H1 (cell line): Measurements from ENCODE around the gene OXSM. TPM values are rescaled to one million over a fixed set of nuclear protein-coding genes. Genes with fewer than 3 reads are reported as not detected.

ENCODE experiments used
- CTCF ChIA-PET: fragments of 300-600 bp; sonication (Branson Sonifier 250); formaldehyde crosslinking; loops from one replicate; lab custom pipeline; 2021; ENCODE audit not compliant: partially characterized antibody; lab: Charles Lee
- POLR2A ChIA-PET: fragments of 300-600 bp; sonication (Branson Sonifier 250); formaldehyde crosslinking; loops from one replicate; lab custom pipeline; 2021; ENCODE audit warnings: inconsistent platforms; ENCODE audit not compliant: partially characterized antibody; lab: Charles Lee
- DNase-seq, 2 experiments: peaks; one replicate each; pipeline versions ENCODE4 v3.0.0 to v3.0.0-alpha.2; 2010 to 2022; ENCODE audit warnings: low spot score in 2 of 2, low read depth in 1 of 2, mixed read lengths in 1 of 2
- FAIRE-seq: peaks from 2 replicates; lab custom pipeline; 2011; peaks lifted over from hg19 to GRCh38; lab: Jason Lieb, UNC
- H2AFZ ChIP-seq: 2 replicates; pipeline ENCODE4 v1.8.1; 2012; ENCODE audit warnings: low read length, inconsistent platforms
- H2AK5ac ChIP-seq: 2 replicates; pipeline ENCODE4 v1.6.1; 2013; ENCODE audit warnings: low read depth, low read length
- H2BK120ac ChIP-seq: replicated peaks from 2 replicates; pipeline ENCODE3; 2013; ENCODE audit warnings: low read depth, low read length, inconsistent platforms
- H2BK12ac ChIP-seq: 2 replicates; pipeline ENCODE4 v1.6.1; 2013; ENCODE audit warnings: low read depth, low read length
- H2BK15ac ChIP-seq: 2 replicates; pipeline ENCODE4 v1.6.1; 2013; ENCODE audit warnings: low read length
- H2BK20ac ChIP-seq: 2 replicates; pipeline ENCODE4 v1.6.1; 2013; ENCODE audit warnings: low read length
- H2BK5ac ChIP-seq: 2 replicates; pipeline ENCODE4 v1.6.1; 2013; ENCODE audit warnings: low read depth, low read length
- H3K14ac ChIP-seq: 2 replicates; pipeline ENCODE4 v1.6.1; 2013; ENCODE audit warnings: inconsistent platforms; ENCODE audit not compliant: insufficient read length
- H3K18ac ChIP-seq: 2 replicates; pipeline ENCODE4 v1.6.1; 2013; ENCODE audit warnings: low read length; ENCODE audit errors: extremely low read depth
- H3K23ac ChIP-seq: 2 replicates; pipeline ENCODE4 v1.6.1; 2013; ENCODE audit warnings: inconsistent platforms; ENCODE audit not compliant: insufficient read length
- H3K23me2 ChIP-seq: 2 replicates; pipeline ENCODE4 v1.6.1; 2013; ENCODE audit warnings: low read depth, low read length
- H3K27ac ChIP-seq: 2 replicates; pipeline ENCODE4 v1.6.1; 2011; ENCODE audit warnings: low read depth, low read length, inconsistent platforms
- H3K27me3 ChIP-seq, 4 experiments: replicated peaks in 1 of 4; 1 replicate in 1 of 4; 2 replicates in 3 of 4; pipeline versions ENCODE4 v1.6.1 to v1.8.1; 2011 to 2013; ENCODE audit warnings: low read length in 3 of 4, mild to moderate bottlenecking in 3 of 4, inconsistent platforms in 2 of 4, mixed read lengths in 2 of 4, moderate library complexity in 1 of 4; ENCODE audit not compliant: control insufficient read depth in 3 of 4, insufficient read depth in 3 of 4; ENCODE audit errors: extremely low read depth in 1 of 4
- H3K36me3 ChIP-seq, 4 experiments: 2 replicates each; pipeline versions ENCODE4 v1.6.1 to v1.8.1; 2011 to 2013; ENCODE audit warnings: mild to moderate bottlenecking in 4 of 4, low read length in 3 of 4, moderate library complexity in 2 of 4, control low read depth in 1 of 4, inconsistent platforms in 1 of 4; ENCODE audit not compliant: insufficient read depth in 4 of 4, control insufficient read depth in 2 of 4
- H3K4ac ChIP-seq: replicated peaks from 2 replicates; pipeline ENCODE3; 2013; ENCODE audit warnings: low read length, low read depth, mixed read lengths, inconsistent platforms; ENCODE audit not compliant: insufficient read length
- H3K4me1 ChIP-seq, 4 experiments: replicated peaks in 1 of 4; 1 replicate in 1 of 4; 2 replicates in 3 of 4; pipeline versions ENCODE4 v1.6.1 to v1.8.1; 2011 to 2013; ENCODE audit warnings: low read length in 3 of 4, inconsistent platforms in 2 of 4, mixed read lengths in 1 of 4; ENCODE audit not compliant: insufficient read depth in 4 of 4, control insufficient read depth in 3 of 4
- H3K4me2 ChIP-seq, 2 experiments: 2 replicates each; pipeline versions ENCODE4 v1.6.1 to v1.8.1; 2011 to 2013; ENCODE audit warnings: low read depth in 2 of 2, low read length in 2 of 2, control low read depth in 1 of 2, inconsistent platforms in 1 of 2, mild to moderate bottlenecking in 1 of 2; ENCODE audit not compliant: insufficient read depth in 1 of 2
- H3K4me3 ChIP-seq, 4 experiments: fragments of 200-600, 300-600 bp in 1 of 4; sonication (generic), shearing (Covaris generic), sonication (Bioruptor Twin) in 1 of 4; 2 replicates each; pipeline versions ENCODE4 v1.5.1 to v1.8.1; 2011 to 2016; ENCODE audit warnings: low read length in 4 of 4, low read depth in 3 of 4, control low read depth in 2 of 4, inconsistent platforms in 2 of 4, mild to moderate bottlenecking in 2 of 4, mixed read lengths in 1 of 4, moderate library complexity in 1 of 4; ENCODE audit not compliant: insufficient read depth in 2 of 4; ENCODE audit errors: extremely low read depth in 1 of 4
- H3K56ac ChIP-seq: replicated peaks from 2 replicates; pipeline ENCODE3; 2013; ENCODE audit warnings: low read depth, mild to moderate bottlenecking, mixed read lengths, low read length, inconsistent platforms; ENCODE audit not compliant: insufficient read length
- H3K79me1 ChIP-seq: 2 replicates; pipeline ENCODE4 v1.6.1; 2013; ENCODE audit warnings: low read depth, low read length, control low read depth
- H3K79me2 ChIP-seq, 2 experiments: 2 replicates each; pipeline versions ENCODE4 v1.6.1 to v1.8.1; 2012 to 2013; ENCODE audit warnings: low read length in 2 of 2, mild to moderate bottlenecking in 2 of 2, inconsistent platforms in 1 of 2; ENCODE audit not compliant: insufficient read depth in 2 of 2, control insufficient read depth in 1 of 2
- H3K9ac ChIP-seq, 4 experiments: replicated peaks in 1 of 4; 1 replicate in 1 of 4; 2 replicates in 3 of 4; pipeline versions ENCODE4 v1.6.1 to v1.8.1; 2011 to 2013; ENCODE audit warnings: low read depth in 3 of 4, low read length in 3 of 4, control low read depth in 2 of 4, mild to moderate bottlenecking in 2 of 4, moderate library complexity in 2 of 4, inconsistent platforms in 1 of 4; ENCODE audit errors: extremely low read depth in 1 of 4
- H3K9me3 ChIP-seq, 2 experiments: 2 replicates each; pipeline versions ENCODE4 v1.6.1 to v1.8.1; 2012 to 2013; ENCODE audit warnings: mild to moderate bottlenecking in 2 of 2, moderate library complexity in 2 of 2, control low read depth in 1 of 2, inconsistent platforms in 1 of 2, low read depth in 1 of 2, low read length in 1 of 2, mixed read lengths in 1 of 2; ENCODE audit not compliant: insufficient read depth in 2 of 2
- H4K20me1 ChIP-seq, 2 experiments: replicated peaks in 1 of 2; 2 replicates each; pipeline versions ENCODE3 to v1.8.1; 2011 to 2013; ENCODE audit warnings: inconsistent platforms in 2 of 2, low read length in 2 of 2, mild to moderate bottlenecking in 1 of 2; ENCODE audit not compliant: insufficient read depth in 2 of 2, control insufficient read depth in 1 of 2
- H4K5ac ChIP-seq: 2 replicates; pipeline ENCODE4 v1.6.1; 2013; ENCODE audit warnings: low read length, low read depth, mixed read lengths, inconsistent platforms; ENCODE audit not compliant: insufficient read length
- H4K8ac ChIP-seq: 2 replicates; pipeline ENCODE4 v1.8.0; 2013; ENCODE audit warnings: mild to moderate bottlenecking, moderate library complexity, low read length, inconsistent platforms; ENCODE audit not compliant: insufficient read depth; ENCODE audit errors: extremely low read depth
- H4K91ac ChIP-seq: replicated peaks from 2 replicates; pipeline ENCODE3; 2013; ENCODE audit warnings: low read length, mixed read lengths, inconsistent platforms; ENCODE audit not compliant: insufficient read length
- BCL11A ChIP-seq, 2 experiments: IDR thresholded peaks; one replicate each; pipeline ENCODE4 v1.6.1; 2011; ENCODE audit warnings: low read depth in 2 of 2, low read length in 2 of 2, mild to moderate bottlenecking in 2 of 2
- CHD1 ChIP-seq: IDR thresholded peaks from 2 replicates; pipeline ENCODE4 v1.6.1; 2012; ENCODE audit warnings: low read depth, low read length, improper control_type of control experiment
- HDAC2 ChIP-seq, 2 experiments: fragments of 300-600 bp in 1 of 2; sonication (generic) in 1 of 2; IDR thresholded peaks; 2 replicates each; pipeline ENCODE4 v1.6.1; 2011 to 2012; ENCODE audit warnings: low read depth in 2 of 2, low read length in 2 of 2, mild to moderate bottlenecking in 2 of 2, moderate library complexity in 2 of 2, borderline replicate concordance in 1 of 2, inconsistent platforms in 1 of 2
- NRF1 ChIP-seq: IDR thresholded peaks from 2 replicates; pipeline ENCODE4 v1.6.1; 2011; ENCODE audit warnings: mild to moderate bottlenecking, low read depth, low read length, improper control_type of control experiment
- RXRA ChIP-seq: IDR thresholded peaks from 2 replicates; pipeline ENCODE4 v1.6.1; 2011; ENCODE audit warnings: low read depth, mild to moderate bottlenecking, low read length, moderate library complexity; ENCODE audit not compliant: insufficient read depth
- SIN3A ChIP-seq, 2 experiments: IDR thresholded peaks in 1 of 2; conservative IDR thresholded peaks in 1 of 2; 2 replicates each; pipeline ENCODE4 v1.6.1; 2011 to 2012; ENCODE audit warnings: low read length in 2 of 2, improper control_type of control experiment in 1 of 2, low read depth in 1 of 2, mild to moderate bottlenecking in 1 of 2
- SP1 ChIP-seq: IDR thresholded peaks from 2 replicates; pipeline ENCODE4 v1.6.1; 2011; ENCODE audit warnings: low read depth, low read length
- TCF12 ChIP-seq: IDR thresholded peaks from 2 replicates; pipeline ENCODE4 v1.6.1; 2011; ENCODE audit warnings: low read depth, mild to moderate bottlenecking, low read length
- WGBS, 2 experiments: shearing (Covaris generic) in 1 of 2; methylation state at CpG; one replicate each; pipeline versions ENCODE4 v1.1.6 to v1.1.7; 2013 to 2015; ENCODE audit warnings: low lambda C conversion rate in 2 of 2, mixed read lengths in 2 of 2, inconsistent platforms in 1 of 2, low coverage in 1 of 2, missing lambda C conversion rate in 1 of 2; ENCODE audit not compliant: insufficient replicate concordance in 2 of 2, insufficient coverage in 1 of 2, insufficient read length in 1 of 2; ENCODE audit errors: extremely low coverage in 1 of 2, missing lambda C conversion rate in 1 of 2; 5-methylcytosine and 5-hydroxymethylcytosine counted together
- polyA plus RNA-seq, 7 experiments: library from polyadenylated mRNA; depleted of rRNA in 3 of 7; stranded (reverse) in 5 of 7; unstranded in 2 of 7; fragments of >200 nt in 5 of 7; fragments of 200-250 nt in 2 of 7; gene quantifications; 1 replicate in 5 of 7; 2 replicates in 1 of 7; 4 replicates in 1 of 7; pipeline versions ENCODE4 v1.2.1 to v1.2.3, GENCODE V29; 2011 to 2013; ENCODE audit warnings: missing spikeins in 2 of 7, mixed read lengths in 2 of 7
- total RNA-seq: library from RNA; stranded (reverse); fragmentation: NEBNext Ultra II Directional; extraction: Animal tissue kit (Norgen Biotek cat#: 25700); gene quantifications from 2 replicates; pipeline ENCODE4 v1.2.1, GENCODE V29; 2021
- TF ChIP-seq, protein P1 (sequence below): IDR thresholded peaks from 2 replicates; pipeline ENCODE4 v1.6.1; 2012; ENCODE audit warnings: low read length, inconsistent platforms

Gene OXSM
- total and polyA plus RNA-seq, 2 of the 8 experiments (the other 6 are each of a cell fraction or from before 2014, with no cell fraction given): 1.3 to 2.2 TPM

DNA sequence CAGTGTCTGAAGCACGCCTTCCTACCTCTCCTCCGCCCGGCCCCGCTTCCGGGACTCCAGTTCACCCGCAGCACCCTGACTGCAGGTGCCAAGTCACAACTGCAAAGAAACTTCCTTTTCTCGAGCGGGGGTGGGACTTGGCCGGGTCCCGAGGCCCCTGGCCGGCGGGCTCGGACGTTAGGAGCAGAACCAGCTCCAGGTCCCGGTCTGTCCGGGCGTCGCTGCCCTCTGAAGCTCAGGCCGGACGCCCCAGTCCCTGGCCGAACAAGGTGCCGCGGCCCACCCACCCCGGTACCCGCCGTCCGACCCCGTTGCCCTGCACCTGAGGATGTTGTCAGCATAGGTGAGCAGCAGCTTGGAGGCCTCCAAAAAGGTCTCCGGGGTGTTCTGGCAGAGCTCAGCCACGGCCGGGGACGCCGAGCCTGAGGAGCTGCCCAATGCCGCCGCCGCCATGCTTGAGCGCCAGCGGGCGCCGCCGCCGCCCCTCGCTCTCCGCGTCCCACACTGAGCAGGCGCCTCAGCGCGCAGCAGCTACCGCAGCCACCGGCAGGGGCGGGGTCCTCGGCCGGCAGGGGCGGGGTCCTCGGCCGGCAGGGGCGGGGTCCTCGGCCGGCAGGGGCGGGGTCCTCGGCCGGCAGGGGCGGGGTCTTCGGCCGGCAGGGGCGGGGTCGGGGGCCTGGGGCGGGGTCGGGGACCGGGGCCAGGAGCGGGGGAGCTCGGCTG, 6.8 kb upstream of the OXSM start, which contains the start of gene NGLY1:
Gene NGLY1 (minus strand): TSS at position 506 of the 723 bp plus-strand sequence. CDS start 53 bp downstream, at position 453.
- no peaks in the 10 kb centered on the region; a peak in 2 of 7 replicates for H3K27me3 ChIP-seq
- no peaks in the 10 kb centered on the region for H3K9me3 ChIP-seq
- peak within 1 kb of the TSS; percentile 95 for H4K8ac ChIP-seq
- H3K23me2 ChIP-seq: peaks cover 10% of the 10 kb centered on the region; the same call in 1 of the 2 replicates
- ChIA-PET POLR2A (interaction anchor here (1.1 to 1.4 kb wide), 3 partner anchors 9 to 120 kb away, joined by 3 to 5 read pairs (median 5); no protein-coding TSS in a partner anchor), CTCF (interaction anchor here (0.9 to 1.9 kb wide), 3 partner anchors 10 to 135 kb away, joined by 4 to 13 read pairs (median 4); no protein-coding TSS in a partner anchor)
- H3K79me1 ChIP-seq: no peaks in the 10 kb centered on the region
- H3K56ac ChIP-seq: no peak within 1 kb of the TSS
- peak within 1 kb of the TSS; percentile 60 to 77 (median 69) for H3K9ac ChIP-seq
- H2AK5ac ChIP-seq: no peak within 1 kb of the TSS
- WGBS, 2 experiments: 3% methylated on average over 33 of the region's 72 CpGs; no CpG with 5 or more reads in 1 of the 2 experiments
- peak within 1 kb of the TSS; percentile 79 for H2AFZ ChIP-seq
- H4K91ac ChIP-seq: peak within 1 kb of the TSS; percentile 54
- H3K36me3 ChIP-seq: peaks cover 0 to 2% (median 0%) of the 10 kb centered on the region in 4 experiments; a peak in 4 of 8 replicates
- H3K23ac ChIP-seq: no peak within 1 kb of the TSS
- H4K5ac ChIP-seq: peak within 1 kb of the TSS; percentile 47
- peak in 1 of 2 experiments; percentile 86 for DNase-seq
- peak within 1 kb of the TSS; percentile 35; the same call in 1 of the 2 replicates for H2BK5ac ChIP-seq
- peak within 1 kb of the TSS; percentile 53 for H3K18ac ChIP-seq
- FAIRE-seq: no peak
- H3K4ac ChIP-seq: no peak within 1 kb of the TSS
- peaks cover 0 to 20% of the 10 kb centered on the region in 2 experiments; a peak in 2 of 4 replicates for H3K79me2 ChIP-seq
- H3K4me3 ChIP-seq: peak within 1 kb of the TSS; percentile 54 to 93 (median 74)
- no peak within 1 kb of the TSS; the same call in 1 of the 2 replicates for H2BK12ac ChIP-seq
- peak within 1 kb of the TSS; percentile 83; the same call in 1 of the 2 replicates for H2BK15ac ChIP-seq
- H2BK20ac ChIP-seq: 0 out of 2 replicates have a peak within 1 kb of the TSS, but pooled peaks have one; percentile 32
- no peak within 1 kb of the TSS for H3K14ac ChIP-seq
- no peaks in the 10 kb centered on the region for H4K20me1 ChIP-seq
- H3K4me2 ChIP-seq: peak within 1 kb of the TSS; percentile 81 to 86
- H3K4me1 ChIP-seq: peaks cover 0 to 5% (median 1%) of the 10 kb centered on the region in 4 experiments; a peak in 2 of 7 replicates
- peak within 1 kb of the TSS; percentile 59; the same call in 1 of the 2 replicates for H3K27ac ChIP-seq
- no peak within 1 kb of the TSS for H2BK120ac ChIP-seq
- TF ChIP-seq TCF12 (no peak), NRF1 (no peak), SP1 (no peak), HDAC2 (IDR thresholded peaks at IDR 0.05; ENCODE audit: borderline replicate concordance in 1 of 2, low read depth in 2 of 2, low read length in 2 of 2) (no peak), SIN3A (conservative IDR thresholded peaks at IDR 0.05 in 1 of 2, IDR thresholded peaks at IDR 0.05 in 1 of 2; ENCODE audit: low read depth in 1 of 2, low read length in 2 of 2) (peak; percentile 21 to 37; a peak in 1 of 4 replicates), RXRA (no peak), CHD1 (no peak), BCL11A (IDR thresholded peaks at IDR 0.05; ENCODE audit: low read depth in 2 of 2, low read length in 2 of 2) (no peak)
- TF ChIP-seq, protein P1, sequence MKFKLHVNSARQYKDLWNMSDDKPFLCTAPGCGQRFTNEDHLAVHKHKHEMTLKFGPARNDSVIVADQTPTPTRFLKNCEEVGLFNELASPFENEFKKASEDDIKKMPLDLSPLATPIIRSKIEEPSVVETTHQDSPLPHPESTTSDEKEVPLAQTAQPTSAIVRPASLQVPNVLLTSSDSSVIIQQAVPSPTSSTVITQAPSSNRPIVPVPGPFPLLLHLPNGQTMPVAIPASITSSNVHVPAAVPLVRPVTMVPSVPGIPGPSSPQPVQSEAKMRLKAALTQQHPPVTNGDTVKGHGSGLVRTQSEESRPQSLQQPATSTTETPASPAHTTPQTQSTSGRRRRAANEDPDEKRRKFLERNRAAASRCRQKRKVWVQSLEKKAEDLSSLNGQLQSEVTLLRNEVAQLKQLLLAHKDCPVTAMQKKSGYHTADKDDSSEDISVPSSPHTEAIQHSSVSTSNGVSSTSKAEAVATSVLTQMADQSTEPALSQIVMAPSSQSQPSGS: no peak
